ENCODE measurements around the gene CLK2. TPM values are rescaled to one million over a fixed set of nuclear protein-coding genes. Genes with fewer than 3 reads are reported as not detected.
A peak's percentile ranks its signal among the peaks of the same experiment; 100 is the strongest.

CLK2 gene
- total RNA-seq (100 to 1,000 TPM in 2 of 5 experiments, 10 to 100 TPM in 3; 72.2 to 137 (median 94.7) TPM), polyA plus RNA-seq (10 to 100 TPM; 16.7 to 31.0 TPM), total RNA-seq (78.9 reads per million, percentile 80 among the genes with 10 or more reads in this experiment)

- Mint-ChIP-seq H3K27ac (peak within 1 kb of the TSS; percentile 72 to 98 (median 94)), H3K36me3 (peaks cover 0 to 24% (median 10%) of the 10 kb centered on the region in 5 donors), H3K9me3 (no peaks in the 10 kb centered on the region), H3K4me1 (peaks cover 30 to 59% (median 53%) of the 10 kb centered on the region in 7 donors), H3K27me3 (peaks cover 0 to 4% (median 0%) of the 10 kb centered on the region in 5 donors), H3K4me3 (peak within 1 kb of the TSS; percentile 84 to 97 (median 94))
- Histone ChIP-seq H3K4me3 (ENCODE audit: low read length) (peak within 1 kb of the TSS; percentile 52), H3K4me1 (ENCODE audit: control insufficient read depth in 2 of 2, insufficient read depth in 2 of 2, low read length in 2 of 2) (peaks cover 21 to 26% of the 10 kb centered on the region in 2 donors), H3K36me3 (ENCODE audit: control insufficient read depth in 2 of 3, insufficient read depth in 3 of 3, low read length in 3 of 3) (peaks cover 4 to 27% (median 10%) of the 10 kb centered on the region in 3 experiments), H3K27ac (ENCODE audit: low read depth, low read length) (peak within 1 kb of the TSS; percentile 84), H3K27me3 (ENCODE audit: control insufficient read depth in 2 of 2, insufficient read depth in 2 of 2, low read length in 2 of 2) (no peaks in the 10 kb centered on the region), H3K9me3 (ENCODE audit: control insufficient read depth in 2 of 3, low read length in 3 of 3) (no peaks in the 10 kb centered on the region)
- DNase-seq, result peak; percentile 88 to 98 (median 92)
- ATAC-seq, result peak; percentile 91
- POLR2A ChIA-PET, result interaction anchor here (0.5 to 4.3 kb wide), 10 partner anchors 10 to 66 kb away, joined by 3 to 40 read pairs (median 4); partner anchors contain the start of genes SCAMP3 and THBS3
- intact Hi-C loops (cut with micrococcal nuclease), result loop anchor here (1.0 to 10.0 kb wide), 13 partner anchors 11 to 781 kb away; partner anchors contain the start of genes ENTREP3 (in 2 of the 2), FDPS (in 2 of the 2), GON4L (in 2 of the 2) and SCAMP3 (in 2 of the 2)
- CTCF ChIA-PET, result interaction anchor here (0.6 to 3.1 kb wide), 5 partner anchors 10 to 1525 kb away, joined by 3 to 18 read pairs (median 4); no protein-coding TSS in a partner anchor
Measured at GRCh38 chr1:155273343-155274245, at the start of gene CLK2. CLK2 (minus strand) TSS chr1:155273504; CDS start chr1:155270977, 2,527 bp downstream.

- H3K27ac ChIP-seq (ENCODE audit: low read depth, low read length), result no peak overlapping the region
- no peak overlapping the region for H3K4me3 ChIP-seq (ENCODE audit: low read length)
- H3K36me3 Mint-ChIP-seq, result peaks cover 0 to 12% (median 0%) of the 10 kb centered on the region in 5 donors
- no peaks in the 10 kb centered on the region for H3K27me3 Mint-ChIP-seq
- no peaks in the 10 kb centered on the region for H3K27me3 ChIP-seq (ENCODE audit: control insufficient read depth in 2 of 2, insufficient read depth in 2 of 2, low read length in 2 of 2)
- peaks cover 24 to 39% (median 31%) of the 10 kb centered on the region in 7 donors for H3K4me1 Mint-ChIP-seq
- POLR2A ChIA-PET, result interaction anchor here (0.6 to 3.9 kb wide), 9 partner anchors 15 to 1324 kb away, joined by 3 to 18 read pairs (median 11); partner anchors contain the start of genes CLK2, FDPS and SCAMP3
- H3K9me3 ChIP-seq (ENCODE audit: control insufficient read depth in 2 of 3, low read length in 3 of 3), result no peaks in the 10 kb centered on the region
- H3K9me3 Mint-ChIP-seq, result no peaks in the 10 kb centered on the region
- H3K27ac Mint-ChIP-seq, result peak overlapping the region in 1 of 9 donors; percentile 51
- H3K4me3 Mint-ChIP-seq, result peak overlapping the region; percentile 74 to 91 (median 76)
- peaks cover 0 to 4% (median 0%) of the 10 kb centered on the region in 3 experiments for H3K36me3 ChIP-seq (ENCODE audit: control insufficient read depth in 2 of 3, insufficient read depth in 3 of 3, low read length in 3 of 3)
- CTCF ChIA-PET, result interaction anchor here (0.6 to 9.4 kb wide), 11 partner anchors 10 to 542 kb away, joined by 3 to 105 read pairs (median 4); partner anchors contain the start of gene FDPS
- DNase-seq (no peak), ATAC-seq (no peak)
- intact Hi-C loops (cut with micrococcal nuclease), result loop anchor here (2.0 to 10.0 kb wide), 10 partner anchors 130 to 1016 kb away; partner anchors contain the start of genes RIT1 (in 2 of the 2), ASH1L (in 1 of the 2), CCT3 (in 1 of the 2) and CKS1B (in 1 of the 2)
- peaks cover 0 to 12% of the 10 kb centered on the region in 2 donors for H3K4me1 ChIP-seq (ENCODE audit: control insufficient read depth in 2 of 2, insufficient read depth in 2 of 2, low read length in 2 of 2)
Measured at GRCh38 chr1:155322571-155322952, 49.3 kb upstream of the CLK2 start.

- intact Hi-C loops (cut with micrococcal nuclease), result loop anchor here (2.0 to 10.0 kb wide), 10 partner anchors 130 to 1017 kb away; partner anchors contain the start of genes RIT1 (in 2 of the 2), ASH1L (in 1 of the 2), CCT3 (in 1 of the 2) and CKS1B (in 1 of the 2)
- peaks cover 0 to 12% of the 10 kb centered on the region in 2 donors for H3K4me1 ChIP-seq (ENCODE audit: control insufficient read depth in 2 of 2, insufficient read depth in 2 of 2, low read length in 2 of 2)
- POLR2A ChIA-PET, result interaction anchor here (0.6 to 3.9 kb wide), 9 partner anchors 14 to 1324 kb away, joined by 3 to 18 read pairs (median 4); partner anchors contain the start of genes CLK2, FDPS and SCAMP3
- no peak overlapping the region for H3K27ac ChIP-seq (ENCODE audit: low read depth, low read length)
- Mint-ChIP-seq H3K4me3 (peak overlapping the region; percentile 74 to 91 (median 76)), H3K9me3 (no peaks in the 10 kb centered on the region), H3K27ac (peak overlapping the region in 3 of 9 donors; percentile 17 to 56 (median 51)), H3K36me3 (peaks cover 0 to 12% (median 0%) of the 10 kb centered on the region in 5 donors), H3K4me1 (peaks cover 24 to 41% (median 31%) of the 10 kb centered on the region in 7 donors), H3K27me3 (no peaks in the 10 kb centered on the region)
- no peak for ATAC-seq
- no peak for DNase-seq
- no peaks in the 10 kb centered on the region for H3K27me3 ChIP-seq (ENCODE audit: control insufficient read depth in 2 of 2, insufficient read depth in 2 of 2, low read length in 2 of 2)
- H3K4me3 ChIP-seq (ENCODE audit: low read length), result no peak overlapping the region
- no peaks in the 10 kb centered on the region for H3K9me3 ChIP-seq (ENCODE audit: control insufficient read depth in 2 of 3, low read length in 3 of 3)
- CTCF ChIA-PET, result interaction anchor here (0.6 to 9.4 kb wide), 10 partner anchors 9 to 543 kb away, joined by 3 to 105 read pairs (median 4); partner anchors contain the start of gene FDPS
- peaks cover 0 to 4% (median 0%) of the 10 kb centered on the region in 3 experiments for H3K36me3 ChIP-seq (ENCODE audit: control insufficient read depth in 2 of 3, insufficient read depth in 3 of 3, low read length in 3 of 3)
Measured at GRCh38 chr1:155321639-155322503, 48.6 kb upstream of the CLK2 start.

- ChIA-PET POLR2A (interaction anchor here (0.5 to 1.2 kb wide), 8 partner anchors 13 to 122 kb away, joined by 3 to 4 read pairs (median 3); partner anchors contain the start of genes FDPS and SCAMP3), CTCF (interaction anchor here (1.0 to 9.4 kb wide), 6 partner anchors 8 to 71 kb away, joined by 3 to 105 read pairs (median 4); partner anchors contain the start of gene FDPS)
- ATAC-seq (peak; percentile 54), DNase-seq (peak; percentile 54 to 80 (median 72))
- H3K36me3 Mint-ChIP-seq, result peaks cover 0 to 12% (median 0%) of the 10 kb centered on the region in 5 donors
- no peaks in the 10 kb centered on the region for H3K9me3 ChIP-seq (ENCODE audit: control insufficient read depth in 2 of 3, low read length in 3 of 3)
- H3K9me3 Mint-ChIP-seq, result no peaks in the 10 kb centered on the region
- H3K27me3 Mint-ChIP-seq, result no peaks in the 10 kb centered on the region
- intact Hi-C loops (cut with micrococcal nuclease), result loop anchor here (5.0 to 10.0 kb wide), 9 partner anchors 129 to 731 kb away; partner anchors contain the start of genes RIT1 (in 2 of the 2), ASH1L (in 1 of the 2), CKS1B (in 1 of the 2) and KRTCAP2 (in 1 of the 2)
- peak within 1 kb of the TSS in 8 of 9 donors; percentile 14 to 62 (median 52) for H3K27ac Mint-ChIP-seq
- peak within 1 kb of the TSS; percentile 74 to 91 (median 80) for H3K4me3 Mint-ChIP-seq
- peaks cover 0 to 12% of the 10 kb centered on the region in 2 donors for H3K4me1 ChIP-seq (ENCODE audit: control insufficient read depth in 2 of 2, insufficient read depth in 2 of 2, low read length in 2 of 2)
- H3K4me3 ChIP-seq (ENCODE audit: low read length), result peak within 1 kb of the TSS; percentile 51
- H3K27me3 ChIP-seq (ENCODE audit: control insufficient read depth in 2 of 2, insufficient read depth in 2 of 2, low read length in 2 of 2), result no peaks in the 10 kb centered on the region
- H3K27ac ChIP-seq (ENCODE audit: low read depth, low read length), result no peak within 1 kb of the TSS
- peaks cover 21 to 40% (median 27%) of the 10 kb centered on the region in 7 donors for H3K4me1 Mint-ChIP-seq
- peaks cover 0 to 4% (median 0%) of the 10 kb centered on the region in 3 experiments for H3K36me3 ChIP-seq (ENCODE audit: control insufficient read depth in 2 of 3, insufficient read depth in 3 of 3, low read length in 3 of 3)
Measured at GRCh38 chr1:155320661-155321617, 47.6 kb upstream of the CLK2 start, which contains the start of gene RUSC1. RUSC1 (plus strand) TSS chr1:155320894; CDS start chr1:155321774, 880 bp downstream.
